ENCODE data around the gene ZFP92. TPM values are rescaled to one million over a fixed set of nuclear protein-coding genes. Genes with fewer than 3 reads are reported as not detected.

Gene ZFP92
- total RNA-seq, 1 experiment from 2014 or later = not detected

GRCh38 chrX:153397256-153397960, 13.9 kb upstream of the ZFP92 start:
- no peak overlapping the region for H3K4me3 ChIP-seq
- DNase-seq = no peak
- H4K20me1 ChIP-seq (ENCODE audit: insufficient read depth) = no peaks in the 10 kb centered on the region
- no peak overlapping the region for H3K4me2 ChIP-seq
- intact Hi-C loops (cut with micrococcal nuclease; ENCODE audit: unreplicated experiment) = no loop called here
- H3K9me3 ChIP-seq (ENCODE audit: insufficient read depth, low read depth) = no peaks in the 10 kb centered on the region
- peaks cover 54% of the 10 kb centered on the region for H3K27me3 ChIP-seq (ENCODE audit: insufficient read depth, low read depth)
- no peak for TF ChIP-seq EZH2 (IDR thresholded peaks at IDR 0.05; ENCODE audit: low read depth)
- TF ChIP-seq, protein P1, sequence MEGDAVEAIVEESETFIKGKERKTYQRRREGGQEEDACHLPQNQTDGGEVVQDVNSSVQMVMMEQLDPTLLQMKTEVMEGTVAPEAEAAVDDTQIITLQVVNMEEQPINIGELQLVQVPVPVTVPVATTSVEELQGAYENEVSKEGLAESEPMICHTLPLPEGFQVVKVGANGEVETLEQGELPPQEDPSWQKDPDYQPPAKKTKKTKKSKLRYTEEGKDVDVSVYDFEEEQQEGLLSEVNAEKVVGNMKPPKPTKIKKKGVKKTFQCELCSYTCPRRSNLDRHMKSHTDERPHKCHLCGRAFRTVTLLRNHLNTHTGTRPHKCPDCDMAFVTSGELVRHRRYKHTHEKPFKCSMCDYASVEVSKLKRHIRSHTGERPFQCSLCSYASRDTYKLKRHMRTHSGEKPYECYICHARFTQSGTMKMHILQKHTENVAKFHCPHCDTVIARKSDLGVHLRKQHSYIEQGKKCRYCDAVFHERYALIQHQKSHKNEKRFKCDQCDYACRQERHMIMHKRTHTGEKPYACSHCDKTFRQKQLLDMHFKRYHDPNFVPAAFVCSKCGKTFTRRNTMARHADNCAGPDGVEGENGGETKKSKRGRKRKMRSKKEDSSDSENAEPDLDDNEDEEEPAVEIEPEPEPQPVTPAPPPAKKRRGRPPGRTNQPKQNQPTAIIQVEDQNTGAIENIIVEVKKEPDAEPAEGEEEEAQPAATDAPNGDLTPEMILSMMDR (conservative IDR thresholded peaks at IDR 0.05) = no peak
- POLR2A ChIA-PET (ENCODE audit: unreplicated experiment) = no interaction called here
- H3K4me1 ChIP-seq (replicated peaks; ENCODE audit: insufficient read depth) = no peaks in the 10 kb centered on the region
- H3F3A ChIP-seq (ENCODE audit: insufficient read depth, low read depth) = no peaks in the 10 kb centered on the region
- CTCF ChIA-PET = interaction anchor here (0.6 kb wide), 1 partner anchor 455 kb away, joined by 3 read pairs; no protein-coding TSS in a partner anchor
- no peaks in the 10 kb centered on the region for H3K9me2 ChIP-seq (ENCODE audit: insufficient read depth)
- BruUV-seq (replicated peaks) = no TSS peak
- H3K27ac ChIP-seq = no peak overlapping the region
- no peaks in the 10 kb centered on the region for H3K36me3 ChIP-seq (ENCODE audit: low read depth)
- H2AFZ ChIP-seq = no peak overlapping the region
- H3K79me2 ChIP-seq (ENCODE audit: low read depth) = no peaks in the 10 kb centered on the region

DNA sequence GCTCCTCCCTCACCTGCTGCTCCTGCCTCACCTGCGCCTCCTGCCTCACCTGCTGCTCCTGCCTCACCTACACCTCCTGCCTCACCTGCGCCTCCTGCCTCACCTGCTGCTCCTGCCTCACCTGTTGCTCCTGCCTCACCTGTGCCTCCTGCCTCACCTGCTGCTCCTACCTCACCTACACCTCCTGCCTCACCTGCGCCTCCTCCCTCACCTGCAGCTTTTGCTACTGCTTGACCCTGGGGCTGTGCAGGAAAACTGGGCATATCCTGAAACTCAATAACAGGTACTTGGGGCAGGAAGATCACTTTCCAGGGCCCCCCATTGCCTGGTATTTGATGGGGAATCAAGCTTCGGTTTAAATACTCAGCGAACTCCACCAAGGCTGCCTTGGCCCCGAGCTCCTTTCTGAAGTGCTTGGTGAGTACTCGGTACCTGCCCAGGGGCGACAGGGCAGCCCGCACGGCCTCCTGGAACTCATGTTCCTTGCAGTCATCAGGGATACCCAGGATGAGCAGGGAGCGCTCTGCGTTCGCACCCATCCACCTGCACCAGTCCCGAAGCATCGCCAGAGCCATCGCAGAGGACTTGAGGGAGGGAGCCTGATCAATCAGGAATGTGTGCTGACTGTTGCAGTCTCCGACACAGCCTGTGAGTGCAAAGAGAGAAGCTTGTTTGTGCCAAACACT, 12.9 kb upstream of the ZFP92 start:
- Histone ChIP-seq H3K9me2 (ENCODE audit: insufficient read depth) (no peaks in the 10 kb centered on the region), H4K20me1 (ENCODE audit: insufficient read depth) (no peaks in the 10 kb centered on the region), H2AFZ (no peak overlapping the region), H3K4me3 (no peak overlapping the region), H3K4me2 (no peak overlapping the region), H3K36me3 (ENCODE audit: low read depth) (no peaks in the 10 kb centered on the region), H3K27ac (no peak overlapping the region), H3K4me1 (replicated peaks; ENCODE audit: insufficient read depth) (no peaks in the 10 kb centered on the region), H3K9me3 (ENCODE audit: insufficient read depth, low read depth) (no peaks in the 10 kb centered on the region), H3K79me2 (ENCODE audit: low read depth) (no peaks in the 10 kb centered on the region), H3F3A (ENCODE audit: insufficient read depth, low read depth) (no peaks in the 10 kb centered on the region), H3K27me3 (ENCODE audit: insufficient read depth, low read depth) (peaks cover 58% of the 10 kb centered on the region)
- ChIA-PET POLR2A (ENCODE audit: unreplicated experiment) (no interaction called here), CTCF (no interaction called here)
- no peak for DNase-seq
- BruUV-seq (replicated peaks) = no TSS peak
- TF ChIP-seq EZH2 (IDR thresholded peaks at IDR 0.05; ENCODE audit: low read depth) = no peak
- TF ChIP-seq, protein P1 (conservative IDR thresholded peaks at IDR 0.05) = no peak
- intact Hi-C loops (cut with micrococcal nuclease; ENCODE audit: unreplicated experiment) = no loop called here

GRCh38 chrX:153400146-153401132, 10.8 kb upstream of the ZFP92 start:
- BruUV-seq (replicated peaks) = no TSS peak
- Histone ChIP-seq H3K9me2 (ENCODE audit: insufficient read depth) (no peaks in the 10 kb centered on the region), H3K4me2 (no peak overlapping the region), H3K9me3 (ENCODE audit: insufficient read depth, low read depth) (no peaks in the 10 kb centered on the region), H3K4me1 (replicated peaks; ENCODE audit: insufficient read depth) (no peaks in the 10 kb centered on the region), H3K79me2 (ENCODE audit: low read depth) (no peaks in the 10 kb centered on the region), H4K20me1 (ENCODE audit: insufficient read depth) (no peaks in the 10 kb centered on the region), H3K27ac (no peak overlapping the region), H3K4me3 (no peak overlapping the region), H3K36me3 (ENCODE audit: low read depth) (no peaks in the 10 kb centered on the region), H3K27me3 (ENCODE audit: insufficient read depth, low read depth) (peaks cover 60% of the 10 kb centered on the region), H3F3A (ENCODE audit: insufficient read depth, low read depth) (no peaks in the 10 kb centered on the region), H2AFZ (no peak overlapping the region)
- POLR2A ChIA-PET (ENCODE audit: unreplicated experiment) = no interaction called here
- TF ChIP-seq, protein P1 (conservative IDR thresholded peaks at IDR 0.05) = peak; percentile 70
- no peak for TF ChIP-seq EZH2 (IDR thresholded peaks at IDR 0.05; ENCODE audit: low read depth)
- DNase-seq = peak in 1 of 2 experiments; percentile 16
- intact Hi-C loops (cut with micrococcal nuclease; ENCODE audit: unreplicated experiment) = no loop called here
- CTCF ChIA-PET = no interaction called here
